ENCODE data around the gene QRSL1. TPM values are rescaled to one million over a fixed set of nuclear protein-coding genes. Genes with fewer than 3 reads are reported as not detected.

The QRSL1 gene
- total RNA-seq, 4 donors from 2014 or later, result 11.4 to 16.4 (median 15.9) TPM

GRCh38 chr6:106599440-106599839 lies 29.9 kb upstream of the QRSL1 start:
- H3K27me3 ChIP-seq, result no peaks in the 10 kb centered on the region
- intact Hi-C loops (cut with DNase I), result no loop called here
- no peaks in the 10 kb centered on the region for H3K36me3 ChIP-seq
- H3K4me3 ChIP-seq (replicated peaks in 1 of 3), result no peak overlapping the region
- TF ChIP-seq CTCF (IDR thresholded peaks at IDR 0.05) (no peak), POLR2A (IDR thresholded peaks at IDR 0.05) (no peak)
- no peaks in the 10 kb centered on the region for H3K9me3 ChIP-seq
- H3K4me1 ChIP-seq, result no peaks in the 10 kb centered on the region
- 49 to 50% methylated on average over 2 of the region's 2 CpGs for whole genome bisulfite sequencing, 2 donors
- H3K27ac ChIP-seq, result no peak overlapping the region
- DNase-seq, result no peak

- TF ChIP-seq POLR2A (IDR thresholded peaks at IDR 0.05) (no peak), CTCF (IDR thresholded peaks at IDR 0.05) (no peak)
- Histone ChIP-seq H3K4me1 (no peaks in the 10 kb centered on the region), H3K4me3 (replicated peaks in 1 of 3) (no peak overlapping the region), H3K9me3 (no peaks in the 10 kb centered on the region), H3K36me3 (no peaks in the 10 kb centered on the region), H3K27me3 (no peaks in the 10 kb centered on the region), H3K27ac (no peak overlapping the region)
- no peak for DNase-seq
- intact Hi-C loops (cut with DNase I), result no loop called here
- 96 to 99% methylated on average over 2 of the region's 2 CpGs for WGBS, 2 donors
These were observed 29.0 kb upstream of the QRSL1 start for GRCh38 chr6:106600329-106600728.

GRCh38 chr6:106608080-106608668 lies 21.2 kb upstream of the QRSL1 start:
- H3K36me3 ChIP-seq, result no peaks in the 10 kb centered on the region
- intact Hi-C loops (cut with DNase I), result loop anchor here (5.0 kb wide), 1 partner anchor 374 kb away; no protein-coding TSS in a partner anchor
- no peak overlapping the region for H3K4me3 ChIP-seq (replicated peaks in 1 of 3)
- TF ChIP-seq CTCF (IDR thresholded peaks at IDR 0.05) (peak in 4 of 6 experiments; percentile 59 to 89 (median 72)), POLR2A (IDR thresholded peaks at IDR 0.05) (no peak)
- 26% methylated on average over 2 of the region's 2 CpGs for WGBS, 2 donors
- H3K9me3 ChIP-seq, result no peaks in the 10 kb centered on the region
- no peak overlapping the region for H3K27ac ChIP-seq
- DNase-seq, result no peak
- peaks cover 0 to 4% of the 10 kb centered on the region in 2 donors for H3K4me1 ChIP-seq
- H3K27me3 ChIP-seq, result no peaks in the 10 kb centered on the region

- no peaks in the 10 kb centered on the region for H3K36me3 ChIP-seq
- WGBS, 2 donors, result 60 to 78% methylated on average over 6 of the region's 6 CpGs
- no peaks in the 10 kb centered on the region for H3K9me3 ChIP-seq
- H3K4me1 ChIP-seq, result peaks cover 0 to 4% of the 10 kb centered on the region in 2 donors
- intact Hi-C loops (cut with DNase I), result loop anchor here (5.0 kb wide), 1 partner anchor 373 kb away; no protein-coding TSS in a partner anchor
- TF ChIP-seq CTCF (IDR thresholded peaks at IDR 0.05), result peak in 4 of 6 experiments; percentile 22 to 53 (median 50)
- no peak for TF ChIP-seq POLR2A (IDR thresholded peaks at IDR 0.05)
- no peak overlapping the region for H3K4me3 ChIP-seq (replicated peaks in 1 of 3)
- no peak overlapping the region for H3K27ac ChIP-seq
- DNase-seq, result peak; percentile 57 to 62
- no peaks in the 10 kb centered on the region for H3K27me3 ChIP-seq
These were observed 19.7 kb upstream of the QRSL1 start for GRCh38 chr6:106609699-106610098.

- Histone ChIP-seq H3K27ac (no peak overlapping the region), H3K4me3 (replicated peaks in 1 of 3) (no peak overlapping the region), H3K4me1 (peaks cover 0 to 4% of the 10 kb centered on the region in 2 donors), H3K36me3 (no peaks in the 10 kb centered on the region), H3K27me3 (no peaks in the 10 kb centered on the region), H3K9me3 (no peaks in the 10 kb centered on the region)
- intact Hi-C loops (cut with DNase I), result no loop called here
- no peak for DNase-seq
- no peak for TF ChIP-seq CTCF (IDR thresholded peaks at IDR 0.05)
- TF ChIP-seq POLR2A (IDR thresholded peaks at IDR 0.05), result no peak
- WGBS, 2 donors, result 95 to 96% methylated on average over 2 of the region's 2 CpGs
These were observed 18.3 kb upstream of the QRSL1 start for GRCh38 chr6:106611030-106611429.
